ENCODE measurements around the gene EFNB1.

The EFNB1 gene

GRCh38 chrX:68820476-68821110 lies 8.2 kb upstream of the EFNB1 start:
- no peak for FAIRE-seq
- DNase-seq (ENCODE audit: insufficient read length), result no peak
- TF ChIP-seq TAF1 (IDR thresholded peaks at IDR 0.05; ENCODE audit: borderline replicate concordance, low read depth, low read length), result no peak
- no peak for TF ChIP-seq POLR2AphosphoS5 (IDR thresholded peaks at IDR 0.05; ENCODE audit: low read depth, low read length)

GRCh38 chrX:68821616-68822015 lies 7.2 kb upstream of the EFNB1 start:
- DNase-seq (ENCODE audit: insufficient read length), result no peak
- TF ChIP-seq POLR2AphosphoS5 (IDR thresholded peaks at IDR 0.05; ENCODE audit: low read depth, low read length) (no peak), POLR2A (IDR thresholded peaks at IDR 0.05; ENCODE audit: low read depth, low read length) (no peak)
- FAIRE-seq, result no peak

- no peak for DNase-seq (ENCODE audit: insufficient read length)
- TF ChIP-seq POLR2A (IDR thresholded peaks at IDR 0.05; ENCODE audit: low read depth, low read length) (no peak), TAF1 (IDR thresholded peaks at IDR 0.05; ENCODE audit: borderline replicate concordance, low read depth, low read length) (no peak), POLR2AphosphoS5 (IDR thresholded peaks at IDR 0.05; ENCODE audit: low read depth, low read length) (no peak)
- FAIRE-seq, result no peak
These were observed 6.0 kb upstream of the EFNB1 start for GRCh38 chrX:68822641-68823410.

- no peak for DNase-seq (ENCODE audit: insufficient read length)
- no peak for FAIRE-seq
- TF ChIP-seq POLR2AphosphoS5 (IDR thresholded peaks at IDR 0.05; ENCODE audit: low read depth, low read length) (no peak), POLR2A (IDR thresholded peaks at IDR 0.05; ENCODE audit: low read depth, low read length) (no peak), TAF1 (IDR thresholded peaks at IDR 0.05; ENCODE audit: borderline replicate concordance, low read depth, low read length) (no peak)
These were observed 5.2 kb upstream of the EFNB1 start for GRCh38 chrX:68823413-68824151.

GRCh38 chrX:68824152-68824433 lies 4.7 kb upstream of the EFNB1 start:
- TF ChIP-seq TAF1 (IDR thresholded peaks at IDR 0.05; ENCODE audit: borderline replicate concordance, low read depth, low read length) (no peak), POLR2A (IDR thresholded peaks at IDR 0.05; ENCODE audit: low read depth, low read length) (no peak), POLR2AphosphoS5 (IDR thresholded peaks at IDR 0.05; ENCODE audit: low read depth, low read length) (no peak)
- DNase-seq (ENCODE audit: insufficient read length) (no peak), FAIRE-seq (no peak)

GRCh38 chrX:68824565-68825125 lies 4.2 kb upstream of the EFNB1 start:
- FAIRE-seq (no peak), DNase-seq (ENCODE audit: insufficient read length) (no peak)
- TF ChIP-seq TAF1 (IDR thresholded peaks at IDR 0.05; ENCODE audit: borderline replicate concordance, low read depth, low read length) (no peak), POLR2A (IDR thresholded peaks at IDR 0.05; ENCODE audit: low read depth, low read length) (no peak), POLR2AphosphoS5 (IDR thresholded peaks at IDR 0.05; ENCODE audit: low read depth, low read length) (no peak)

- FAIRE-seq, result no peak
- TF ChIP-seq POLR2A (IDR thresholded peaks at IDR 0.05; ENCODE audit: low read depth, low read length), result no peak
- no peak for TF ChIP-seq TAF1 (IDR thresholded peaks at IDR 0.05; ENCODE audit: borderline replicate concordance, low read depth, low read length)
- TF ChIP-seq POLR2AphosphoS5 (IDR thresholded peaks at IDR 0.05; ENCODE audit: low read depth, low read length), result no peak
These were observed 2.5 kb upstream of the EFNB1 start for GRCh38 chrX:68826113-68826980.

GRCh38 chrX:68827256-68827655 lies 1.6 kb upstream of the EFNB1 start:
- TF ChIP-seq TAF1 (IDR thresholded peaks at IDR 0.05; ENCODE audit: borderline replicate concordance, low read depth, low read length) (no peak), POLR2AphosphoS5 (IDR thresholded peaks at IDR 0.05; ENCODE audit: low read depth, low read length) (no peak), POLR2A (IDR thresholded peaks at IDR 0.05; ENCODE audit: low read depth, low read length) (no peak)
- DNase-seq (ENCODE audit: insufficient read length) (peak; percentile 0), FAIRE-seq (no peak)

More at GRCh38 chrX:68826113-68826980, 2.5 kb upstream of the EFNB1 start:
- DNase-seq (ENCODE audit: insufficient read length), result peak; percentile 2

GRCh38 chrX:68827848-68828624 lies 785 bp upstream of the EFNB1 start:
- peak; percentile 94 for FAIRE-seq
- TF ChIP-seq TAF1 (IDR thresholded peaks at IDR 0.05; ENCODE audit: borderline replicate concordance, low read depth, low read length) (no peak), POLR2AphosphoS5 (IDR thresholded peaks at IDR 0.05; ENCODE audit: low read depth, low read length) (no peak), POLR2A (IDR thresholded peaks at IDR 0.05; ENCODE audit: low read depth, low read length) (no peak)
- DNase-seq (ENCODE audit: insufficient read length), result peak; percentile 31
